SK-N-SH treated with all-trans-retinoic acid at 6 μM for 48 hours (cell line): Measurements from ENCODE around the gene RPRD1B.

ENCODE experiments used
- RARB ChIP-seq: fragments of 250-450 bp; sonication (Bioruptor Pico); IDR thresholded peaks from 2 replicates; pipeline ENCODE4 v1.8.0; 2021; ENCODE audit warnings: mild to moderate bottlenecking, moderate library complexity
- TCF4 ChIP-seq: fragments of 250-450 bp; sonication (Bioruptor Pico); IDR thresholded peaks from 2 replicates; pipeline ENCODE4 v1.8.0; 2021; ENCODE audit warnings: mild to moderate bottlenecking, moderate library complexity, borderline replicate concordance
- TF ChIP-seq, protein P1 (sequence below): fragments of 250-450 bp; sonication (Bioruptor Pico); IDR thresholded peaks from 2 replicates; pipeline ENCODE4 v1.8.0; 2020; ENCODE audit warnings: mild to moderate bottlenecking, moderate library complexity, borderline replicate concordance

DNA sequence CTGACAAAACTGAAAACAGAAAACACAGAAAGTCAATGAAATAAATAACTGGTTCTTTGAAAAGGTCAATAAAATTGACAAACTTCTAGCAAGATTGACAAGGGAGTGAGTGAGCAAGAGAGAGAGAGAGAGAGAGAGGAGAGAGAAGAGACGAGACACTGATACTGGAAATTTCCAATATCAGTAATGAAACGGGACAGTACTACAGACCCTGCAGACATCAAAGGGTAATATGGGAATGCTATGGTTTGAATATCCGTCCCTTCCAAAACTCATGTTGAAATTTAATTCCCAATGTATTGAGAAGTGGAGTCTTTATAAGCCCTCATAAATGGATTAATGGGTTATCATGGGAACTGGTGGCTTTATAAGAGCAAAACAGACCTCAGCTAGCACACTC is 4.1 kb upstream of the RPRD1B start:
- TF ChIP-seq RARB (CRISPR knock-in tag) (no peak), TCF4 (no peak)
- TF ChIP-seq, protein P1, sequence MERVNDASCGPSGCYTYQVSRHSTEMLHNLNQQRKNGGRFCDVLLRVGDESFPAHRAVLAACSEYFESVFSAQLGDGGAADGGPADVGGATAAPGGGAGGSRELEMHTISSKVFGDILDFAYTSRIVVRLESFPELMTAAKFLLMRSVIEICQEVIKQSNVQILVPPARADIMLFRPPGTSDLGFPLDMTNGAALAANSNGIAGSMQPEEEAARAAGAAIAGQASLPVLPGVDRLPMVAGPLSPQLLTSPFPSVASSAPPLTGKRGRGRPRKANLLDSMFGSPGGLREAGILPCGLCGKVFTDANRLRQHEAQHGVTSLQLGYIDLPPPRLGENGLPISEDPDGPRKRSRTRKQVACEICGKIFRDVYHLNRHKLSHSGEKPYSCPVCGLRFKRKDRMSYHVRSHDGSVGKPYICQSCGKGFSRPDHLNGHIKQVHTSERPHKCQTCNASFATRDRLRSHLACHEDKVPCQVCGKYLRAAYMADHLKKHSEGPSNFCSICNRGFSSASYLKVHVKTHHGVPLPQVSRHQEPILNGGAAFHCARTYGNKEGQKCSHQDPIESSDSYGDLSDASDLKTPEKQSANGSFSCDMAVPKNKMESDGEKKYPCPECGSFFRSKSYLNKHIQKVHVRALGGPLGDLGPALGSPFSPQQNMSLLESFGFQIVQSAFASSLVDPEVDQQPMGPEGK (CRISPR knock-in tag) = no peak
